Embryonic facial prominence (tissue), 1 donor: ENCODE measurements around the gene LCP2.
"Not testable (repeated sequence)": the region's sequence is repeated elsewhere in the genome, so short reads cannot be mapped to it uniquely, and the experiment has no call there.

Source experiments
- DNase-seq: peaks from one replicate; pipeline ENCODE4 v3.0.0-alpha.2; 2016; ENCODE audit errors: extremely low spot score

The LCP2 gene

GRCh38 chr5:170248172-170248930 lies 49.2 kb downstream of the LCP2 start:
- no peak for DNase-seq

- DNase-seq, result no peak
Measured at GRCh38 chr5:170247363-170247762, 50.2 kb downstream of the LCP2 start.

GRCh38 chr5:170246126-170246870 lies 51.3 kb downstream of the LCP2 start:
- no peak for DNase-seq

- DNase-seq, result not testable (repeated sequence)
Measured at GRCh38 chr5:170245436-170245835, 52.1 kb downstream of the LCP2 start.

GRCh38 chr5:170238456-170239196 lies 59.0 kb downstream of the LCP2 start:
- DNase-seq, result no peak

- no peak for DNase-seq
Measured at GRCh38 chr5:170235876-170236864, 61.4 kb downstream of the LCP2 start.

GRCh38 chr5:170233358-170233892 lies 64.2 kb downstream of the LCP2 start:
- DNase-seq, result no peak

GRCh38 chr5:170232786-170233185 lies 64.8 kb downstream of the LCP2 start, which contains the start of gene C5orf58:
Gene C5orf58 (plus strand): TSS chr5:170232985. CDS start chr5:170234977, 1,992 bp downstream.
- no peak for DNase-seq

- no peak for DNase-seq
Measured at GRCh38 chr5:170228762-170229435, 68.7 kb downstream of the LCP2 start.

- DNase-seq, result no peak
Measured at GRCh38 chr5:170226661-170227060, 70.9 kb downstream of the LCP2 start.

GRCh38 chr5:170226129-170226615 lies 71.4 kb downstream of the LCP2 start:
- DNase-seq, result no peak

- DNase-seq, result peak; percentile 53
Measured at GRCh38 chr5:170225326-170226128, 72.0 kb downstream of the LCP2 start.

- no peak for DNase-seq
Measured at GRCh38 chr5:170223906-170224305, 73.7 kb downstream of the LCP2 start.

GRCh38 chr5:170223360-170223759 lies 74.2 kb downstream of the LCP2 start:
- no peak for DNase-seq

- DNase-seq, result peak; percentile 45
Measured at GRCh38 chr5:170221327-170221741, 76.2 kb downstream of the LCP2 start.

GRCh38 chr5:170220191-170220590 lies 77.4 kb downstream of the LCP2 start:
- DNase-seq, result no peak

- no peak for DNase-seq
Measured at GRCh38 chr5:170219615-170220014, 78.0 kb downstream of the LCP2 start.

GRCh38 chr5:170218726-170219125 lies 78.9 kb downstream of the LCP2 start:
- DNase-seq, result no peak

- DNase-seq, result no peak
Measured at GRCh38 chr5:170217831-170218230, 79.7 kb downstream of the LCP2 start.
